ENCODE measurements around the gene SRRD. TPM values are rescaled to one million over a fixed set of nuclear protein-coding genes. Genes with fewer than 3 reads are reported as not detected.

SRRD gene
- total and polyA plus RNA-seq, 8 donors = 4.0 to 64.2 (median 10.0) TPM

DNA sequence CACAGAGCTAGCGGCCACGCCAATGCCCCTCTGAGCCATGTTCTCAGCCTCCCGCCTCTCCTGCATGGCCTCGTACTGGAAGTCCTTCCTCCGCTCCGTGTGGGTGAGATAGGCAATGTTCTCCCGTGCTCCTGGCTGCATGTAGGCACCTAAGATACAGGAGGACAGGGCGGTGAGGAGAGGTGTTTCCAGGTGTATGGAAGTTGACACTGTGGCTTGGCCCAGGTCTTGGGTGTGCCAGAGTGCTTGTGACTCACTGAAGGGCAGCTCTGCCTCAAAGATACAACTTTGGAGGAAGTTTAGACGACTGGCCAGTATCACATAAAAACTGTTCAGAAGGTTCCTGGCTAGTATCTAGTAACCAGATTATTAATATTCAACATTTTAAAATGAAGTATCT lies 8.5 kb downstream of the SRRD start:
- Histone ChIP-seq H3K27me3 (no peaks in the 10 kb centered on the region), H3K9me3 (no peaks in the 10 kb centered on the region), H3K36me3 (peaks cover 58 to 100% (median 99%) of the 10 kb centered on the region in 4 donors), H3K4me3 (no peak overlapping the region), H3K4me1 (peaks cover 0 to 3% (median 0%) of the 10 kb centered on the region in 4 donors), H3K27ac (peak overlapping the region in 1 of 5 donors; percentile 1)
- TF ChIP-seq POLR2A (IDR thresholded peaks at IDR 0.05) (no peak), EP300 (IDR thresholded peaks at IDR 0.05) (no peak), POLR2AphosphoS5 (IDR thresholded peaks at IDR 0.05) (no peak)
- TF ChIP-seq, protein P1, sequence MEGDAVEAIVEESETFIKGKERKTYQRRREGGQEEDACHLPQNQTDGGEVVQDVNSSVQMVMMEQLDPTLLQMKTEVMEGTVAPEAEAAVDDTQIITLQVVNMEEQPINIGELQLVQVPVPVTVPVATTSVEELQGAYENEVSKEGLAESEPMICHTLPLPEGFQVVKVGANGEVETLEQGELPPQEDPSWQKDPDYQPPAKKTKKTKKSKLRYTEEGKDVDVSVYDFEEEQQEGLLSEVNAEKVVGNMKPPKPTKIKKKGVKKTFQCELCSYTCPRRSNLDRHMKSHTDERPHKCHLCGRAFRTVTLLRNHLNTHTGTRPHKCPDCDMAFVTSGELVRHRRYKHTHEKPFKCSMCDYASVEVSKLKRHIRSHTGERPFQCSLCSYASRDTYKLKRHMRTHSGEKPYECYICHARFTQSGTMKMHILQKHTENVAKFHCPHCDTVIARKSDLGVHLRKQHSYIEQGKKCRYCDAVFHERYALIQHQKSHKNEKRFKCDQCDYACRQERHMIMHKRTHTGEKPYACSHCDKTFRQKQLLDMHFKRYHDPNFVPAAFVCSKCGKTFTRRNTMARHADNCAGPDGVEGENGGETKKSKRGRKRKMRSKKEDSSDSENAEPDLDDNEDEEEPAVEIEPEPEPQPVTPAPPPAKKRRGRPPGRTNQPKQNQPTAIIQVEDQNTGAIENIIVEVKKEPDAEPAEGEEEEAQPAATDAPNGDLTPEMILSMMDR (IDR thresholded peaks at IDR 0.05) = no peak
- 78 to 90% (median 83%) methylated on average over 9 of the region's 9 CpGs for WGBS, 5 donors
- intact Hi-C loops (cut with DNase I; ENCODE audit: low total_unique reads) = no loop called here
- DNase-seq = peak in 1 of 2 donors; percentile 44

DNA sequence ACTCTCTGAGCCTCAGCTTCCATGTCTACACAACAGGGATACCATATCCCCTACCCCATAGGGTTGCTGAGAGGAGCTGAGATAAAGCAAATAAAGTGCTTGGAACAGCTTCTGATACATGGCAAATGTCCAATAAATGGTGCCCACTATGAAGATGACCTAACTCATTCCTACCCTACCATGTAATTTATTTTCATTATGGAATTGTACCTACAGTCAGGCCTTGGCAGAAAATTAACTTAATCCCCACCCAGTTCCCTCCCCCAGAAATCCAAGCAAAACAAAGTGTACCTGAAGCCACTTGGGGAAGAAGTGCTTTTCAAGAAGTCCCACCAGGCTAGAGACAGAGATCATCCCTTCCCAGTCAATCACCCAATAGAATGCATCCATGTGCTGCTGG lies 10.8 kb downstream of the SRRD start:
- Histone ChIP-seq H3K9me3 (no peaks in the 10 kb centered on the region), H3K4me3 (no peak overlapping the region), H3K27ac (no peak overlapping the region), H3K27me3 (no peaks in the 10 kb centered on the region), H3K4me1 (peaks cover 0 to under 1% (median 0%) of the 10 kb centered on the region in 4 donors), H3K36me3 (peaks cover 74 to 100% (median 99%) of the 10 kb centered on the region in 4 donors)
- TF ChIP-seq POLR2AphosphoS5 (IDR thresholded peaks at IDR 0.05) (no peak), EP300 (IDR thresholded peaks at IDR 0.05) (no peak), POLR2A (IDR thresholded peaks at IDR 0.05) (no peak)
- TF ChIP-seq, protein P1 (IDR thresholded peaks at IDR 0.05) = no peak
- intact Hi-C loops (cut with DNase I; ENCODE audit: low total_unique reads) = no loop called here
- no peak for DNase-seq

GRCh38 chr22:26496456-26496855 lies 12.8 kb downstream of the SRRD start:
- H3K4me3 ChIP-seq = no peak overlapping the region
- 61 to 84% (median 72%) methylated on average over 4 of the region's 4 CpGs for WGBS, 5 donors

GRCh38 chr22:26499188-26499703 lies 15.6 kb downstream of the SRRD start:
- DNase-seq = no peak
- no peaks in the 10 kb centered on the region for H3K27me3 ChIP-seq
- intact Hi-C loops (cut with DNase I; ENCODE audit: low total_unique reads) = no loop called here
- no peak overlapping the region for H3K4me3 ChIP-seq
- peaks cover 0 to 12% (median 2%) of the 10 kb centered on the region in 4 donors for H3K4me1 ChIP-seq
- no peak overlapping the region for H3K27ac ChIP-seq
- 92 to 93% (median 92%) methylated on average over 19 to 25 of the region's 25 CpGs for WGBS, 5 donors
- H3K36me3 ChIP-seq = peaks cover 76 to 100% (median 100%) of the 10 kb centered on the region in 4 donors
- no peaks in the 10 kb centered on the region for H3K9me3 ChIP-seq
- TF ChIP-seq EP300 (IDR thresholded peaks at IDR 0.05) = no peak
- TF ChIP-seq, protein P1 (IDR thresholded peaks at IDR 0.05) = no peak
- no peak for TF ChIP-seq POLR2AphosphoS5 (IDR thresholded peaks at IDR 0.05)
- no peak for TF ChIP-seq POLR2A (IDR thresholded peaks at IDR 0.05)

More at GRCh38 chr22:26496456-26496855, 12.8 kb downstream of the SRRD start:
- Histone ChIP-seq H3K27me3 (no peaks in the 10 kb centered on the region), H3K4me1 (no peaks in the 10 kb centered on the region), H3K36me3 (peaks cover 80 to 100% (median 100%) of the 10 kb centered on the region in 4 donors), H3K9me3 (no peaks in the 10 kb centered on the region), H3K27ac (no peak overlapping the region)
- no peak for DNase-seq
- TF ChIP-seq POLR2AphosphoS5 (IDR thresholded peaks at IDR 0.05) (no peak), EP300 (IDR thresholded peaks at IDR 0.05) (no peak), POLR2A (IDR thresholded peaks at IDR 0.05) (no peak)
- intact Hi-C loops (cut with DNase I; ENCODE audit: low total_unique reads) = no loop called here

DNA sequence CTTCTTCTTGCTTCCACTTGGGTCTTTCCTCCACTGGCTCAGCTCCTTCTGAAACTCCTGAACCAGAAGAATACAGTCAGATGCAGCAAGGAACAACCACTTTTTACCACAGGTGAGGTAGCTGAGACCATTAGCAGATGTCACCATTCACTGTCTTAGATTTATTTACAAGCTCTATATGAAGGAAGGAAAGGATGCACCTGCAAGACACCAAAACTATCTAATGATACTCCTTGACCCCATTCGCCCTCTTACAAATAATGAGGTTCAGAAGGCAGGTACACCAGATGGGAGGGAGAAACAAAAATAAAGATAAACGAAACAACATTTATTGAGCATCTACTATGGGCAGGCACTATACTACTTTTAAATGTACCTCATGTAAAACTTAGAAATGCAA lies 18.3 kb downstream of the SRRD start:
- Histone ChIP-seq H3K4me3 (no peak overlapping the region), H3K9me3 (no peaks in the 10 kb centered on the region), H3K27me3 (no peaks in the 10 kb centered on the region), H3K36me3 (peaks cover 84 to 100% (median 100%) of the 10 kb centered on the region in 4 donors), H3K4me1 (peaks cover 0 to 12% (median 2%) of the 10 kb centered on the region in 4 donors), H3K27ac (no peak overlapping the region)
- intact Hi-C loops (cut with DNase I; ENCODE audit: low total_unique reads) = no loop called here
- TF ChIP-seq POLR2A (IDR thresholded peaks at IDR 0.05) = no peak
- TF ChIP-seq, protein P1 (IDR thresholded peaks at IDR 0.05) = no peak
- TF ChIP-seq POLR2AphosphoS5 (IDR thresholded peaks at IDR 0.05) = no peak
- TF ChIP-seq EP300 (IDR thresholded peaks at IDR 0.05) = no peak
- 89 to 96% (median 92%) methylated on average over 2 of the region's 2 CpGs for WGBS, 5 donors
- no peak for DNase-seq

All from stomach (tissue), 9 donors.